Spleen (tissue), 7 donors: ENCODE measurements around the gene SST.

Experiments used
- CTCF ChIP-seq, 11 experiments: fragments of 200-600 bp in 7 of 11; fragments of 450-650 bp in 4 of 11; sonication (generic) in 4 of 11; IDR thresholded peaks in 8 of 11; conservative IDR thresholded peaks in 3 of 11; 1 replicate in 7 of 11; 2 replicates in 4 of 11; pipeline versions ENCODE4 v1.4.0 to v1.8.0; 2016 to 2021; ENCODE audit warnings: antibody characterized with exemption in 11 of 11, inconsistent platforms in 4 of 11, mild to moderate bottlenecking in 1 of 11
- POLR2A ChIP-seq, 3 donors: fragments of 450-650 bp; IDR thresholded peaks; one replicate each; pipeline ENCODE4 v1.5.1; 2017; ENCODE audit warnings: antibody characterized with exemption in 3 of 3, mild to moderate bottlenecking in 1 of 3
- POLR2AphosphoS5 ChIP-seq, 3 donors: sonication (generic); formaldehyde crosslinking; IDR thresholded peaks; one replicate each; pipeline ENCODE4 v1.5.1; 2017; ENCODE audit warnings: antibody characterized with exemption in 3 of 3
- donor health status: DM: no; HTN: no; CAD: no; lungs with moderate emphysema.
- donor health status: DM: no; HTN: no; CAD: no.
- donor health status: DM: no; HTN: no; CAD: no.

DNA sequence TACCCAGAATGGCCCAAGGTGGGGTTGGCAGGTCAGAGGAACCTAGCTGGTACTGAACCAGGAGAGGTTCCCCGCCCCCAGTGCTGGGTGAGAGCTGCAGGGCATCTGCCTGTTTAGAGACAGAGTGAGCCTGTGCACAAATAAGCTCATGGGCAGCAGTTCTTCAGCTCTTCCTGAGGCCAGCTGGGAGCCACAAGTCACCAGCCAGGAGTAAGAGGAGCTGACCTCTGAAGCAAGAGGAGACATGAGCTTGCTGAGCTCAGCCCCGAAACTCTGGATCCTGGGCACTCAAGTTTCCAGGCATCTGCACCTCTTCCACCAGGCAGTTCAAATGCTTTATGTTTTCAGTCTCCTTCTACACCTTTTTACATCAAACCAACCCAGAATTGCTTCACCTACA is 30.1 kb upstream of the SST start:
- TF ChIP-seq POLR2A (IDR thresholded peaks at IDR 0.05) (no peak), CTCF (IDR thresholded peaks at IDR 0.05 in 8 of 11, conservative IDR thresholded peaks at IDR 0.05 in 3 of 11) (no peak), POLR2AphosphoS5 (IDR thresholded peaks at IDR 0.05) (no peak)
